Glomerular visceral epithelial cell (primary cell): ENCODE measurements around the gene P2RY14.

Source experiments
- DNase-seq: peaks from one replicate; pipeline ENCODE4 v3.0.0-alpha.2; 2016; ENCODE audit errors: extremely low spot score

P2RY14 gene

DNA sequence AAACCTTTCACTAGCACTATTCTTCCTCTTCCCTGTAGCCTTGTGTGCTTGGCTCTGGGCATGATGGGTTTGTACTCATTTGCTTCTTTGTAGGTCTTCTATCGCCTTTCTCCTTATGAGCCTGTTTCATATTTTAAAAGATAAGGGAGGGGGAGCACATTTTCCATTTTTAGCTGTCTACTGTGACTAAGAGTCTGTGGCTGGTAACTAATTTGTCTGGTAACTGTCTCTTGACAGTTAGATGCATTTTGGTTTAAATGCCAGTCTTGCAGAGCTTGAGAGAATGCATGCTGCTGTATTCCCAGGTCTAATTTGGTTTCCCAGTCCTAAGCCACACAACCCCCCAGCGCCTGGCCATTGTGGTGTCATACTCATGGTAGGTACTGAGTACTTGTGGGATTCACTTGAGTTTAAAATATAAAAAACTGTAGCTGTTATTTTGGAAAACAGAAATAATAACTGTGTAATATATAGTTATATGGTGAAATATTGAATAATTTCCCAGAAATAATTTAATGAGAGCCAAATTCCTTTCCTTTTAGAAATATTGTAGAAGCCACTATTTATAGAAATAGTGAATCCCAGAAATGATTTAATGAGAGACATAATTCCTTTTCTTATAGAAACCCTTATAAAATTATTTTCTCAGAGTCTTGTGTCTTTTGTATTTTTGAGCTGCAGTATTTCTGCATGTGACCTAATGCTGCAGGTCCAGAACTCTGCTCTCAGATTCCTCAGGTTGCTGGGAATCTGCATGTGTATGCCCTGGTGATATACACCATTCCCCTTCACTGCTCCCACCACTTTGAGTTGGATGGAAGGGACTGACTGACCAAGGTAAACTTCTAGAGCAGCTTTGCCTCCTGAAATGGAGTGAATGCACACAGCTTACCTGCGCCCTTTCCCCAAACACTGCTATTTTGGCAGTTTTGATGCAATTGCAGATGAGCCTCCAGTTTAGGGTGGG is 61.4 kb downstream of the P2RY14 start:
- DNase-seq: no peak

DNA sequence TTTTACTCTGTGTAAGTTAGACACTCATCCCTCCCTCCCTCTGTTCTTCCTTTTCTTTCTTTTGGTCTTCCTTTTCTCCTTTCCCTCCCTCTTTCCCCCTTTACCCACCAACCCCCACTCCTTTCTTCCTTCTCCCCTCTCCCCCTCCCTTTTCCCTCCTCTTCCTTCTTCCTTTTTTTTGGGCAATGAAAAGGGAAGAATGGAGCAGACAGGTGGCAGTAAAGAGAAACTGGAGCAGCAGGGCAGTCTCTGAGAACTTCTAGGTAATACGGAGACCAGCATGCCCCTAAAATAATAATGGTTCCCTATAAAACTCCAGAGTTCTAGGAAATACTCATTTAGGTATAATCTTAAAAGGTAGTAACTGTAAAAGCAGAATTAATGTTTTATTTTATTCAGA is 63.9 kb downstream of the P2RY14 start:
- DNase-seq: no peak

DNA sequence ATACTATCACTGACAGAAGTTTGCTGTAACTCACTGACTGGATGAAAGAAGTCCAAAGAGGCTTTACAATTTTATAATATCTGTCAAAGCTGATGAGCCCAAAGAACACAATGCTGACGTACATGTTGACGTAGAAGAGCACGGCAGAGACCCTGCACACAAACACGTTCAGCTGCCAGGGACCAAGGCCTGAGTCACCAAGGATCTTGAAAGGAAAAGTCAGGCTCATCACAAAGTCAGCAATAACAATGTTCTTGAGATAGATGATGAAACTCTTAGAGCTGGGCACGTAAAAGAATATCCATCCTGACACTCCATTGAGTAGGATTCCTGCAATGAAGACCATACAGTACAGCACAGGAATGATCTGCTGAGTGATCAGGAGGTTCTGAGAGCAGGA is 64.5 kb downstream of the P2RY14 start:
- DNase-seq: no peak

DNA sequence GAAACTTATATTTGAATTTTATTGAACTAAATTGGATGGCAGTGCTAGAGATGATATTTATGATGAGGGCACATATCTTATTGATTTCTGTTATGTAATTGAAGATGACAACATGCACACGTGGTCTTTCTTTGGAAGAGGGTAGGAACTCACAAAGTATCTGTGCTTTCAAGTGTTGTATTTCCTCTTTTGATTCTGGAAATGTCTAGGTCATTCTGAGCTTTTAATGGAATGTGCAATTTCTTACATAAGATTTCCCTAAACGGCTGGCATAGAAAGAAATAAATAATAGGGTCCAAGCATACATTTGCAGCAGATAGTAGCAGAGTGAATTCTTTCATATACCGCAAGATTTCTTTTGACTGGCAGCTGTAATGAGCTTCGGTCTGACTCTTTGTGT is 65.2 kb downstream of the P2RY14 start:
- DNase-seq: no peak

DNA sequence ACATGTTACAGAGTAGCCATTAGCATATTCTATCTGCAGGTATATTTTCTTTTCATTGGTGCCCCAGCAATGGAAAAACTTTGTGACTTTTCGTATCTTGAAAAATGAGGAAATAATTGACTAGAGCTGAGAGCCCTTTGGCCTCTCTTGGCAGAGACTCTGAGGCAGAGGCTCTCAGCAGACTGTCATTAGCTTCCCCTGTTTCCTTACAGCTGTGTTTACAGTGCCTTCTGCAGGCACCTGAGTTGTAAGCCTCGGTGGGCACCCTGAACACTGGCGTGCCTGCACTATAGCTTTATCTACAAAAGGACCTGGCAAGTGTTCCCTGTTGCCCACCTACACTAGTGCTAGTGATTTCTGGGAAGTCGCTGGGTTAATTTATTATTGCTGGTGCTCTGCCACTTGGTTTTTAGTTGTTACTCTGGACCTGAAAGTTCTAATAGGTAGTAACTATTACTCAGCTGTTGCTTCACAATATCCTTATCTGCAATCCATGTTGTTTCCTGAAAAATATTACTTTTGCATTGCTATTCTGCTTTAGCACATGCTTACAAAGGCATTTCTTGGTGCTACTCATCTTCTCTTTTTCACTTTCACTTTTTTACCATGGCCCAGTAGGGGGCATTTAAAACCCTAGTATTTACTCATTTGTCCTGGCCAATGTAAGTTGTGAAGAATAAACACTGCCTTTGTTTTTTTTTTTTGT is 67.5 kb downstream of the P2RY14 start:
- no peak for DNase-seq

DNA sequence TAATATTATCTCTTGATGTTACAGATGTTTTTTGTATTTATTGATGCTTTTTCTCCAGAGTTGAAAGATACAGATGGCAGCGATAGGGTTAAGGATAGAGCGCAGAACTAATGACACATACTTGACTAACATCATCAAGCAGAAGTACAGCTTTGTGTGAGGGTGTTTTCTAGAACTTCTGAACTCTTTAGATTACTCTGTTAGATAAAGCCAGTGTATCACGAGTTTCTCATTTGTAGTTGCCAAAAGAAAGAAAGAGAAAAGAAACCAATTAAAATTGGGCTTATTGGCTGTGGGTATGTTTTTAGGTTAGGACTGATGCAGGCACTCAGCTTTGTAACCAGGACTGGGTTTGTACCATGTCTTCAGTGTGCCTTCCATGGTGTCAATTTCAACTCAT is 68.7 kb downstream of the P2RY14 start:
- DNase-seq: no peak

DNA sequence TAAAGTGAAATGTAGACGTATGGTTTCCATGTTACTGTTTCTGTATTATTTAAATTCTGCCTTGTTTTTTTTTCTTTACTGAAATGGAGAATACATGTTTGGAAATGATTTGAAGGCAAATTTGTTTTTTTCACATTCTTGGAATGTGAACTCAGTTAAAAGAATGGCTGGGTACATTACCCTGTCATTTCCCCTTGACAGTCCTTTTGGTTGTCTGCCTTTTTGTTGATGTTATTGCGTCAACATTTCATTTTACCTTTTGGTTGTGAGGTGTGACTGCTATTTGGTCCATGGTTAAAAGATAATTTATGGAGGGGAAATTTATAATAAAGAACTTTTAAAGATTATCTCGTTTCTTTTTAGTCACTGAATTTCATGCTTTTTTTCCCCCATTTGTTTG is 72.1 kb downstream of the P2RY14 start:
- DNase-seq: no peak

DNA sequence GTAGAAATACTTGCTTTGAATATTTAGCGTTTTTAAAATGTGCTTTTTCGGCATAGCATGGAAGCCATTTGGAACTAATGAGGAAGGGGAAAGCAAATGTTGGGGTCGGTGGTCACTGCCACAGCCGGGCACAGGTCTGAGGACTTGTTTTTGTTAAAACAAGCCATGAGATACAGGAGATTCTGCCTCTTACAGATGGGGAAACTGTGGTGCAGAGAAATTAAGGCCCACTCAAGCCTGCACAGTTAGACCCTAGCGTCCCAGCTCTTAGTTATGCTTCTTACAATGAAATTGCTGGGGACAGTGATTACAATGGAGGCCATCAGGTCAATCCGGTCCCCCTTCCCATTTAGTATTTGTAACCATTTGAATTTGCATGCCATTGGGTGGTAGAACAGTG is 72.9 kb downstream of the P2RY14 start:
- no peak for DNase-seq

DNA sequence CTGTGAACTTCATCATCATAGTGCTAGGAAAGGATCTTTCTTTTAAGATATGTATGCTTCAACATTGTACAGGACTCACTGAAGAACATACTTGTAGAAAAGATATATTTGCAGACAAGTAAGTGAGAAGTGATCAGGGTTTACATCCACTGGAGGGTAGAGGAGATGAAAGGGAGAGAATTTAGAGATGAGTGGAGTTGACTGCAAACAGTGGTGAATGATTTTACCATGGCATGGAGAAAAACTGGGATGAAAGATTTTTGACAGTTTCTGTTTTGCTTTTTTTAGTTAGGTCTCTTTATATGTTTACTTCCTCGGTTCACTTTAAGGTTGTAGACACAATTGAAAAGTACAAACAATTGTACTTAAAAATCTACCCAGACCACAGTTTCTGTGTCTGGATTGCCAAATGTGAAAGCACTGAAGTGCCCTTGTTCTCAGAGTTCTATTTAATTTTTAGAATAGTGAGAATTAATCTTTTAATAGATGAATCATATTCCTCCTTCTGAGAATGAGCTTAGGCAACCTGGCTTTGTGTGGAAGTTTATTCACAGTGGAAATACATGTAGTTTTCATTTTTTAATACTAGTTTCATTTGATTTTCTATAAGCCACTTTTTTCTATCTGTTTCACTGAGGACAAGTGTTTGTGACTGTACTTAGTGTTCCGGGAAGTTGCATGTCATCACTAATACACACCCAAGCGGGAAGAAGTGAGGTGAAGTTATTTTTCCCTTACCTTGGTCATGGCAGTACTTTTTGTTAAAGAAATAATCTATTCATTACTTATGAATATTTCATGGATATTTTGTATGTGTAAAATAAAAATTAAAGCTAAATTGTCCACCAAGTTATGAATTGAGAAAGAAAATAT is 73.6 kb downstream of the P2RY14 start:
- no peak for DNase-seq

DNA sequence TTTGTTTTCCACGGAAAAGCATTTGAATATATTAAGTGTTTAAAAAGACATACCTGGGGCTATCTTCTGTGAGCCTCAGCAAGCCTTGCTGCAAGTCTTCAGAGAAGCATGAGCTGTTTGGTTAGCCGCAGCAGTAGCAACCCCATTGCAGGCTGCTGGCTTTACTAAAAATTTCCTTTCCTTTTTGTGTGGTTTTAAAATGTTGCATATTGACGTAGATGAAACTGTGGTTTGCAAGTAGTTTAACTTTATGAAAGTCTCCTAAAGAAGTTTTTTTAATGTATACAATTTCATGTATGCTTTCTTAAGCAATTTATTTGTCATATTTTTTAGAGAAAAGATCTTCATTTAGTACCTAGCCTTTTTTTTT is 75.3 kb downstream of the P2RY14 start, which contains the start of gene GPR171:
Gene GPR171 (minus strand): TSS at position 166 of the 370 bp plus-strand sequence. CDS start 3,830 bp downstream, outside the sequence.
- DNase-seq: no peak

DNA sequence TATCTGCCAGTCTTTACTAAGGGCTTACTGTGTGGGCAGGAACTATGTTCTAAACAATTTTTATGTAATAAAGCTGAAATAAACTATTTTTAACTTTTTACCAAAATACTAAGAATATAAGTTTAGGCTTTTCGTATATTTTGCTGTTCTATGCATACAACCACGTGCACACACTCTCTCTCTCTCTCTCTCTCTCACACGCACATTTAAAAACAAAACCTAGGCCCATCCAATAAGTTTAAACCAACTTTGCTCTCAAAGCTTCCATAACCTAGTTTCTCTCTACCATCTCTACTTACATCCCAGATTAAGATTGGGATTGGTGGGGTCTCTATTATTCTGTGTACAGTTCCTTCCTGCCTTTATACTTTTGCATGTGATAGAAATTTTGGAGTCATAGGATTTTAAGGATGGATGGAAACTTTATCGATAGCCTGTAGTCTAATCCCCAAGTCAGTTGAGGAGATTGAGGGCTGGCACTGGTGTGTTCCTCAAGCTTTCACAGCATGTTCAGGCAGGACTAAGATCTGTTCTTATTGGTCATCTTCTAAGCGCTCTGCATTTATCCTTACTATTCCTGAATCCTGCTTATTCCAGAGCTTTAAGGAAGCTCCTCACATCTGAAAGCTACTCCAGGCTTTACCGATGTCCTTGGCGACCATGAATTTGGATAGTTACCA is 77.2 kb downstream of the P2RY14 start:
- no peak for DNase-seq

DNA sequence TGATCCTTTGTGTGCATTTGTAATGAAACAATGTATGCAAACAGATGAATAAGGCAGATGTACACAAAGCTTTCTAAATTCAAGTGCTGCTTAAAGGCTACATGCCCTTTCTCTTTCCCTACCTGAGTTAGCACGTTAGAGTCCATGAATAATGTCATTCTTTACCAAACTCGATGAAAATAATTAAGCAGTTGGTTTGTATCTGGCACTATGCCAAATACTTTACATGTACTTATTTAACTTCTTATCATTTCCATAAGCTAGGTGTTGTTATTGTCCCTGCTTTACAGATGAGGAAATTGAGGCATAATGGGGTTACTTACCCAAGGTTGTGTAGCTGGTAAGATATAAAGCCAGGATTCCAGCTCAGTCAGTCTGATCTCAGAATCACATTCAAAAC is 77.8 kb downstream of the P2RY14 start:
- DNase-seq: no peak

DNA sequence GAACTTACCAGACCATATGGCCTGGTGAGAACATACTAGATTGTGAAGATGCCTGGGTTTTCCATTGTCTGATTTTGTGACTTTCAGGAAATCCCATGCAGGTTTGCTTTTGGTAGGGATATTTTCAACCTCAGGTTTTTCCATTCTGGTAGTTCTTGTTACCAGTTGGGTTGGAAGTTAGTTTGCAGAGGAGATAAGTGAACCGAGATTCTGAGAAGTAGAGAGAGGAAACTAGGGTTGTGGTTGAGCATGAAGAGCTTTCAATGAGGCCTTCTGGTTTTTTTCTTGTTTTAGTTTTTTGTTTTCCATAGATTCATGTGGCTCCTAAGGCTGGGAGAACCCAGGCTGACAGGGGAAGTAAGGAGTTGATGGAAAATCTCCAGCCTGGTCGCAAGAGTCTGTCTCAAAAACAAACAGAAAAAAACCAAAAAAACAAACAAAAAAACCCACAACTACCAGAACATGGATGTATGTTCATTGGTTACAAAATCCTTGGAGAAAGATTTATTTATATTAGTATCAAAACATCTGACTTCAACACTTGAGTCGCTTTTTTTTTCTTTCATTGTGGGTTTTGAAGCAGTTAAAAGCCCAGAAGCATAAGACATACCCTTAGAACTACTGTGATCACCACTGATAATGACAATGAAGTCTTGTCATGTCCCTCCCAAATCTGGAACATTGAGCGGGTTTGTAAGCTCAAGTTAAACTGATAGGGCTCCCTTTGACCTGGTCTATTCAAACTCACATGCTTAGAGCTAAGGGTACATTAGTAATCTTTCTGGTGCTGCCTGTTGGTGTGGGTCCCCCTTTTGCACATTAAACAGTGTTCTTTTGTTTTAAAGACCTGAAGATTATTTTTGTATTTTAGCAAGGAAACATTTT is 78.5 kb downstream of the P2RY14 start:
- DNase-seq: no peak

DNA sequence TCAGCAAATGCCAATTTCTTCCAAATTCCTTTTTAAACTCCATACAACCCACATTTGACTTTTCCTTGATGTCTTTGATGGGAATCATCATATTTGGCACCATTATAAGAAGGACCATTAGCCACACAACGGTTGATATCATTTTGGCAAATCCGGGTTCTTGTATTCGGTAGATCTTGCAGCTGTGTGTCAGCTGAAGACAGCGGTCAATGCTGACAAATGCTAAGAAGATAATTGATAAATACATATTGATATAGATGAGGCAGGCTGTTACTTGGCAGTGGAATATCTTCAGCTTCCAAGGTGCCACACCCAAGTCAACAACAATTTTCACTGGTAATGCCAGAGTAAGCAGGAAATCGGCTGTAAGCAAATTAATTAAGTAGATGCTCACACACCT is 79.5 kb downstream of the P2RY14 start:
- DNase-seq: no peak

DNA sequence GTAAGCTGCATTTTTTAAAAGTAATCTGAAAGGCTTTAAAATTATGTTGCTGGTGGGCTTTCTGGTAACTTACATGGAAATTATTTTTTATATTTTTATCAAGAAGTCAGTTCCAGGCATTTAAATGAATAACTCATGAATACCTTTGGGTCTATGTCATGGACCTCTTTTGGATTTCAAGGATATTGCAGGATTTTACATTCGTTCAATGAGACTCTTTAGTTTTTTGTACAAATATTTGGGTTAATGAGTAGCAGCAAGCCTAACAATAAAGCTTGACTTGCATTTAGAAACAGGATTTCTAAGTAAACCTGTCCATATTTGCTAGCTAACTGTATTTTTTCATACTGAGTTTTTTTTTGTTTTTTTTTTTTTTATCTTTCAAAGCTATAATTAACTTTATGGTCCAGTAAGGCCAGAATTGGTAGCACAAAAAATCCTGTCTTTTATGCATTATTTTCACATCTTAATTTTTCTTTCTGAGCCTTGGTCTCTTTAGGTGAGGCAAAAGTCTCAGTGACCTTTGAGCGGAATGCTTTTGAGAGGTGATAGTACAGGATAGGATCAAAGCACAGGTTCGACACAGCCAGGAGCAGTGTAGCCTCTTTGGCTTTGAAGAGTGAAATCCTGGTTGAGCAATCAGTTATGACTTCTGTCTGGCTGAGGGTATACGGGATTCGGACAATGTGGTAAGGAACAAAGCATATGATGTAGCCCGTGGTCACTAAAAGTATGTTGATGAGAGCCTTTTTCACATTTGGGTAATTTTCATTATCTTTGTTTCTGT is 80.2 kb downstream of the P2RY14 start:
- peak; percentile 15 for DNase-seq

DNA sequence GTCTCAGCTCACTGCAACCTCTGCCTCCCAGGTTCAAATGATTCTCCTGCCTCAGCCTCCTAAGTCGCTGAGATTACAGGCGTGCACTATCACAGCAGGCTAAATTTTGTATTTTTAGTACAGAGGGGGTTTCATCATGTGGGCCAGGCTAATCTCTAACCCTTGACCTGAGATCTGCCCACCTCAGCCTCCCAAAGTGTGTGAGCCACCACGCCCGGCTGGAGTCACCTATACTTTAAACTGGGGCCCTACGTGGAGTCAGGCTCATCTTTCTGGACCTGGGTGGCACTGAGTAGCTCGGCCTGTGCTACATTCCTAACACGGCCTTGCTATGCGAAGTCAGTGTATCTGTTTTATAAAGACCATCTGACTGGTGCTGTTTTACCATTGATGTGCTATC is 81.1 kb downstream of the P2RY14 start:
- no peak for DNase-seq

DNA sequence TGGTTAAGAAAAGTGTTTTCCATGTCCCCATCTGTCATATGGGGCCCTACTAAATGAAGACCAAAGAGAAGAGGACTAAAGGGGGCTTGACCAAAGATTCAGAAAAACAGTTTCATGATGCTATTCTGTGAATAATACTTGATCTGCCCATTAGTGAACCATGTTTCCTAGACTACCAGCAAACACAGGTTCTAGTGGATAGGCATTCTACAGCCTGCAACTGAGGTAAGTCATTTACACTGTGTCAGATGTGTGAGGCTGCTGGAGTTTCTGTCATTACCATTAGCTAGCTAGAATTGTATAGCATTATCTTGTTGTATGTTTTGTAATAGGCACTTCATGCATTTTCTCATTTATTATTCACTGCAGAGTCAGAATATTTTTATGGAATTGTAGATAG is 81.9 kb downstream of the P2RY14 start:
- DNase-seq: no peak

DNA sequence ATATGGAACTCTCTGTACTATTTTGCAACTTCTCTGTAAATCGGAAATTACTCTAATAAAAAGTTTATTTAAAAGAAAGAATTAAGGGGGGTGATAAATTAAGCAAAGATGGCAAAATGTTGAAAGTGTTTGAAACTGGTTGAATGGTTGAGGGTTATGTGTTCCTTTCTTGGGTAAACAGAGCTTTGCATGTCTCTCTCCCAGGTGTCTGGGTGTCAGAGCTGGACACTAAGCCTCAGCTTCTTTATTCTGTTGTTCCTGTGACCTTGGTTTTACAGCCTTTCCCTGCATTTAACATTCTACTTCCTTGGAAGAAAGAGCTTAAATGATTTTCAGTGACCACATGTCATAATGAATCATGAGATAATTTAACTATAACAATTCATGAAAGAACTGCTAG is 82.5 kb downstream of the P2RY14 start:
- no peak for DNase-seq

DNA sequence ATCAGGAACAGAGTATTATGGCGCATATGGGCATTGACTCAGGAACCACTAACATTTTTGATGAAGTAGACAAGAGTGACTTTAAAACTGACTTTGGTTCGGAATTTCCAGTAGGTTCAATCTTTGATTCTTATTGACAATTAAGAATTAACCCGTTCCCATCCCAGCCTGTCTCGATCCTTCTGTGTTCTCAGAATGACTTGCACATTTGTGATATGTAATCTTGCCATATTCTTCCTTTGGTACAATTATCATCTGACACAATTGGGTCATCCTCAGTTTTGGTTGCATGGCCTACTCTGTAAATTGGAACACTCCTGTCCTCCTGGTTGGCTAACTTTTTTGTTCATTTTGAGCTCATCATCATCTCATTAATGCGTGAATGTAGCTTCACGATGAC is 85.8 kb downstream of the P2RY14 start:
- DNase-seq: no peak

DNA sequence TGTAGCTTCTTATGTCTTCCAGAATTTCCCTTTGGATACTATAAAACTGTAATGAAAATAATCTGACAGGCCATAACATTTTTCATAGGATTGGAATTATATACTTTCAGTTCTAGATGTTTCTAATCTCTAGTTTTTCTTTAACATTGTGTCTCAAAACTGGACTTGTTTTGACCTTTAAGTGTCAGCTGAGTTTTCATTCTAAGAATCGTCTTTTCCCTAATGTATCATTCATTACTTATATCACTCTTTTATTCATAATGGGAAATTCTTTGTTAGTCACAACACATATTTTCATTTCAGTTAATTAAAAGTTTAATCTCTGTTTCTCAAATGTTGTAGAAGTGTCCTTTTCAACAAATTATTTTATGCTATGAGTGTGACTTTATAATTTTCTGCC is 87.2 kb downstream of the P2RY14 start:
- DNase-seq: no peak
